Inferior parietal cortex (tissue), 1 donor: ENCODE results near the gene LRRC4C.

Experiments used
- DNase-seq: peaks from one replicate; pipeline ENCODE4 v3.0.0-alpha.2; 2016; ENCODE audit errors: extremely low spot score

The LRRC4C gene

DNA sequence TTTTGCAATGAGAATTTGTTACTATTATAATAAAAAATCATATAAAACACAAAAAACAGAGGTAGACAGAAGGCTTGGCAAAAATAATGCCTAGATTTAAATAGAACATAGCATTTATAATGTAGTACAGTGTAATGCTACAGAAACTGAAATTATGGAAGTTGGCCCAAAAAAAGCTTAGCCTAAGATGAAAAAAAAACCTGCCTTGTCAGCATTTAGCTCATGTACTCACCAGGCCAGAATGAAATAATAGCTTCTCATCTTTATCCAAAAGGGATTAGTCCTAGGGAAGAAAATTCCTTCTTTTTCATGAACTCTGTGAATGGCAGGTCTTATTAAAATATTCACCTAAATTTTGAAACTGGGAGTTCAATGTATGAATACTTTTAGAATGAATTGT lies 951.1 kb downstream of the LRRC4C start:
- no peak for DNase-seq

DNA sequence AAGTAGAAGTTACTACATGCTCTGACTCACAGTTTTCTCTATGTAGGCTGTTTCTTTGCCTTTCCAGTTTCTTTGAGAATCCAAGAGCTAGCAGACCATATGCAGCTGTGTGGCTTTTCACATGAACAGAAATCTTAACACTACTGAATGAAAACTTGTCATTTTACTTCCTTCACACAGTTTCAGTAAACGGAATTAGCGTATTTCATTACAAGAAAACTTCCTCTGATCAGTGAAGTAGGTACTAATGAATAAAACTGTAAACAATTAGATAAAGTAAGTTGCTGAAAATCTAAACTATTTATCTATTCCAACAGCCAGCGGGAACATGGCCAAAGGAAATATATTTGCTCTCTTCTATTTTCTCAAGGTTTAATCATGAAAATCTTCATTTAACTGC lies 953.2 kb downstream of the LRRC4C start:
- no peak for DNase-seq

DNA sequence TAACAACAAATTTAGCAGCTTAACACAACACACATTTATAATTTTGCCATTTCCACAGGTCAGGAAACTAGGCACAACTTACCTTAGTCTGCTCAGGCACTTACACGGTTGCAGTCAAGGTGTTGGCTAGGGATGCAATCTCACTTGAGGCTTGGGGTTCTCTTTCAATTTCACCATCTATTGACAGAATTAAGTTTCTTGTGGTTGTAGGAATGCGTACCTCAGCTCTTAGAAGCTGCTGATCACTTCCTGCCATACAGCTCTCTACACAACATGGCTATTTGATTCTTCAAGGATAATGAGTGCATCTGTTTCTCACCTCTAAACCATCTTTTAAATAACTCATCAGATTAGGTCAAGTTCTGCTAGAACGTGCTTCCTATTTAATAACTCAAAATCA lies 968.1 kb downstream of the LRRC4C start:
- DNase-seq, result no peak

DNA sequence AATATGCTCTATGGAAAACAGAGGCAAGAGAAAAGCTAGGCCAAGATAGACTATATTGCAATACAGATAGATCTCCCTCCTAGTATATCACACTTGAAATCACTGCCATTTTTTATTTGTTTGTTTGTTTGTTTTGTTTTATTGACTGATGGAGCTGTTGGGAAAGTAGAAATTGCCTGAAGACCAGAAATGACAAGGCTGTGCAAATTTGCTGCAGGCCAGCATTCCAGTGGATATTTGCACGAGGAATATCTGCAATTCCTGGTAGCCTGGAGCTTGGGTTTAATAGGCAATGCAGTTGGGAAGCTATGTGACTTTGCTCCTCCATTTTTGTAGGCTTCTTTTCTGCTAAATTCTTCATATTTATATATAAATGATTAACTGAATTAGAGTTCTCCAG lies 991.7 kb downstream of the LRRC4C start:
- DNase-seq, result no peak

DNA sequence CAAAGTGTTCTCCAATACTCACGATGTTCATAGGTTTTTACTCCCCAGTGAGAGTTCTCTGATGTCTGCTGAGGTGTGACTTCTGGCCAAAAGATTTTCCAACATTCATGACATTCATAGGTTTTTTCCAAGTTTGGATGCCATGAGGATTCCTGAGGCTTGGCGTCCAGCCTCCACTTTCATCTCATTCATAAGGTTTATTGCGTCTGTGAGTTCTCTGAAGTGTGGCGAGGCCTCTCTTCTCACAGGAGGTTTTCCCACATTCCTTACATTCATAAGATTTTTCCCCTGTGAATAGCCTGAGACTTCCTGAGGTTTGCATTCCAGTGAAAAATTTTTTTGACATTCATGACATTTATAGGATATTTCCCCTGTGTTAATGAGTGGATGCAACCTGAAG lies 1014.1 kb downstream of the LRRC4C start:
- DNase-seq, result no peak

DNA sequence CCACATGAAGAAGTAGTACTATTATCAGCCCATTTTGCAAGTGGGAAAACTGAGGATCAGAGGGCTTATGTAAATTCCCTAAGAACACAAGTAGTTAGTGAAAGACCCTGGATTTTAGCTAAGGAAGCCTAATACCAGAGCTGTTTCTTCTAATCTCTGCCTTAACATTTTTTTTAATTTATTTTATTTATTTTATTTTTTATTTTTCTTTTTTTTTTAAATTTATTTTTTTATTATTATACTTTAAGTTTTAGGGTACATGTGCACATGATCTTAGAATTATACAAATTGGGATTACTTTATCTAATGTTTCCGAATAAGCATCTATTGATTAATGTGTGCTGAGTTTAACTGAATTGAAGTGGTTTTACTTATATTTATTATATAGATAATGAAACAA lies 1015.3 kb downstream of the LRRC4C start:
- DNase-seq, result no peak

DNA sequence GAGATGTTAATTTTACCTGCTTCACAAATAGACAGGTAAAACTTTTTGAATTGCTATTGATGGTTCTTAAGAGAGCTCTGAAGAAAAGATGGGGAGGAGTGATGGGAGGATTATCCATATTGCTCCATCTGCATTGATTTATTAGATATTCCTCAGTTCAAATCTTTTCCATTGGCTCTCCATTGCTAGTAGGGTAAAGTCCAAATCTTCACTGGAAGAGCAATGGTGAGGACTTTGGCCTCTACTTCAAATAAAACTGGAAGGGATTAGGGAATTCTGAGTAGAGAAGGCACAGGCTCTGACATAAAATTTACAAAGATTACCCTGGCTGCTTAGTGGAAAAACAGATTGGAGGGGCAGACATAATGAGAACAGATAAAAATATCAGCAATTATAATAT lies 1024.1 kb downstream of the LRRC4C start:
- no peak for DNase-seq

DNA sequence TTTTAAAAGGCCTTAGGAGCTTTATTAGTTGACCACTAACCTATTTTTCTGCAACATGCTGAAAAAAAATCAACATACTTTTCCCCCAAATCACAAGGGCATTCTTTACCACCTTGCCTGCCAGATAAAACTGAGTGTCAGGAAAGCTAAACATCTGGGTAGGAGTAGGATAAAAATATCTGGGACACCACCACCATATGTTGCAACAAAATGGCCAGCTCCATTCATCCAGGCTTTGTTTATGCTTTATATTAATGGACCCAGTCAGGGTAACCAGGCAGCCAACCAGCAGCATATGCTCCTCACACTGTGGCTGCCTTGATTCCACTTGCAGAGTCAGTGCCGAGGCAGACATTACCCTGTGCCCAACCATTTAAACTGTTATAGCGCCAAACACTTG lies 1024.5 kb downstream of the LRRC4C start:
- DNase-seq, result no peak

DNA sequence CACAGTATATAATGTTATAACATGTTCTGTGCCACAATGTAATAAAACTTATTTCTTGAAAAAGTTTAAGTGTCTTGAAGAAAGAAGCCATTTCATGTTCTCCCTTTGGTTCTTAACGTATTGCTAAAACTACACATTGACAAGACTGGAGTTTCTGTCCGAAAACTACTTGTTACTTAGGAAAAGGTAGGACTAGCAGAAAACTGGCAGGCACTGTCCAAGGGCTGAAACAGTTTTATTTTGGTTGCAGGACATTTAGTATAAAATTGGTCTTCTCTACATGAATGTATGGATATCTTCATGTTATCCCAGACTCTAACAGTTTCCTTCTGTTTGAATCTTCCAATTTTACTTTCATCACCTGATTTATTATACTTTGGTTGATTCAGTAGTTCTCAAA lies 1027.1 kb downstream of the LRRC4C start:
- no peak for DNase-seq

DNA sequence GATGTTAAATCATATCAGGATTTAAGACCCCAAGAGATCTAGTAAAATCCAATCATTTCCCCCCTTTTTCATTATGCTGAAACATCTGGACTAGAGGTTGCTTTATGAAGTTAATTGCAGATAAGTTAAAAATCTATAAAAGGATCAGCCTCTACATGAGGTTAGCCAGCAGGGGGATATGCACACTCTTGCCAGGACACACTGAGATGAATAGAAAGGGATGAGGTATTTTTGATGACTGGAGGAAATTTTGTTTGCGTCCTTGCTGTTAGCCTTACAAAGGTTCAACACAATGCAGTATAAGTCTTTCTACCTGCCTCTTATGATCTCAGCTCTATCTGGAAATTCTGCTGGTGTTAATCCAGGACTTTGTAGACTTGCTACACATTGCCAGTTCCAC lies 1034.3 kb downstream of the LRRC4C start:
- no peak for DNase-seq

DNA sequence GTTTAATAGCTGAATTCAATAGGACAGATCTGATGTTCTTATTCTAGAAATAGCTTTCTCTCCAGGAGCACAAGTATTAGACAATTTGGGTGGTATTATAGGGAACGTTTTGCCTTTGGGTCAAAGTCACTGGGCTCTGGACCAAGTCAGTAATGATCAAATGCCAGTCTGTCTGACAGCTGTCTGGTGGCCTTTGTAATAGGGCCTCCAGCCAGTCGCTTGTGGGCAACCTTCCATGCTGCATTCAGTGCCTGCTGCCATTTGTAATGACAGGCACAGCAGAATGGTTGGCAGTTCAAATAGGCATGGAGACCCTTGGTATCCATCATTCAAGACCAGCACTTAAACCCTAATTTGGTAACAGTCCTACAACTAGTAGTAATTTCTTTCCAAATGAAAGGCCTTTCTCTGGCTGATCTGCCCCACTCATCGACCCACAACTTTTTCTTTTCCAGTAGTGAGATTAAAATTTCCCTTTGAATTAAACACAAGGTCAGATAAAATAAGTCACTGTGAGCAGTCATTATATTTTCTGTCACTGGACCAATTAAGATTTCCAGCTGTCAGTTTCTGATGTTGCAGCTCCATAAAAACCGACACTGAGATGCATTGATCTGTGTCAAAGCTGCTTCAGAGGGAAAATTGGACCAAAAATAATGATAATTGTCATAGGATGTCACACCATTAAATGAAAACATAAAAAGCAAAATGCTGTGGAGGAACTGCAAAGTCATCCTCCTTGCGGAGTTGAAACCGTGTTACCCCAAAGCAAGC lies 1038.1 kb downstream of the LRRC4C start:
- no peak for DNase-seq

DNA sequence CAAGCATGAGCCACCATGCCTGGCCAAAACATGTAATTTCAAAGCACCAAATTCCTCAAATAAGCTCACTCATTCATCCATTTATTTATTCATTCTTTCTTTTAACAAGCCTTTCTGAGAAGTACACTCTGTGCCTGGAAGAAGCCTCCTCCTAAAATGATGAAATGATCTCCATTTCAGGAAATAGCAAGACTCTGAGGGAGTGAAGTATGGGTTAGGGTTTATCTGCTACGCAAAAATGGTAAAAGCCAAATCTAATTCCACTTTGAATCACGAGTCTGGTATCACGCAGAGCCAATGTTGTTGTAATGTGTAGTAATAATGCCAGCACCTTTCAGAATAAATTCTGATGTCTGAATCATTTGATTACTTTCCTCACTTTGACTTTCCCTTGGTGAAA lies 1041.8 kb downstream of the LRRC4C start:
- no peak for DNase-seq

DNA sequence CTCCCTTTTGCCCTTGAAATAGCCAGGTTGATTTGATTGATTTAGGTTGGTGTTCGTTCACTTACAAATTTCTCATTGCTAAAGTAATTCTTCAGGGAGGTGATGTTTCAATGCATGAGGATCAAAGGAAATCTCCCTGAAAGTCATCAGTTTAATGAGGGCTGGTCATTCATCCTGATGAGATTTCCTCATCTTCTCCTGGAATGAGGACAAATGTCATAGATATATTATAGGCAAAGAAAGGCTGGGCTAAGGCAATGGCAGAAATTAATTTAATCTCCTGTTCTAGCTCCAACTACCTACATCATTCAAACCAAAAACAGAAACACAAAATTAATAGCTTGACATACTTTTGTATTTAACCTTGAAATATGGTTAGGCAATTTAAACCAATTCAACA lies 1052.1 kb downstream of the LRRC4C start:
- DNase-seq, result no peak

DNA sequence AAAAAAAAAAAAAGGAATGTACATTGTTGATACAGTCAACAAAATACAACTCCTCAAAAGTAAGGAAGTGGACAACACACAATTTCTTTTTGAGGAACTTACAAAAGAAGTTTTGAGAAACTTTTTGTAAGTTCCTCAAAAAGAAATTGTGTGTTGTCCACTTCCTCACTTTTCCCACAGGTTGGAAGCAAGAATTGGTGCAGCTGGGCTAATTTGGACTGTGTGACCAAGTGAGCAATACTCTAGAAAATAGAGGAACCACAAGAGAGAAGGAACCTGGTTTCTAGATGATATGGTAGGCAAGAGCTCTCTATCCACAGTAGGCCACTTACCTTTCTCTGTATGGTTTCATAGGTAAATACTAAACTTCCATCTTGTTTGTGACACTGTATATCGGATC lies 1053.8 kb downstream of the LRRC4C start:
- DNase-seq, result no peak

DNA sequence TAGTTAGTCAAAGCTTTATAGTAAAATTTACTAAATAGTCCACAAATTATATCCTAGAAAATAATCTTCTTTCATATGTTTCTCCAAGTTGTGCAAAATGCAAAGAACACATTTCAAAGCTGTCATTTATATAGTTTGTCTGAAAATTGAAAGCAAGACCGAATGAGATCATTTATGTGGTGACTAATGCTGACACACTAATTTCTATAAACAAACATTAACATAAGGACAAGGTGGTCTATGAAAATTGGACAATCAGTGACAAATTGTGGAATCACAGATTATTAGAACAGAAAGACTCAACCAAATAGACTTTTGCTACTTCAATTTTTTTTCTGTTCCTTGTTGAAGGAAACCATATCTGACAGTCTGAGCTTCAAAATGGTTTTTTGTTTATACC lies 1056.1 kb downstream of the LRRC4C start:
- DNase-seq, result no peak

DNA sequence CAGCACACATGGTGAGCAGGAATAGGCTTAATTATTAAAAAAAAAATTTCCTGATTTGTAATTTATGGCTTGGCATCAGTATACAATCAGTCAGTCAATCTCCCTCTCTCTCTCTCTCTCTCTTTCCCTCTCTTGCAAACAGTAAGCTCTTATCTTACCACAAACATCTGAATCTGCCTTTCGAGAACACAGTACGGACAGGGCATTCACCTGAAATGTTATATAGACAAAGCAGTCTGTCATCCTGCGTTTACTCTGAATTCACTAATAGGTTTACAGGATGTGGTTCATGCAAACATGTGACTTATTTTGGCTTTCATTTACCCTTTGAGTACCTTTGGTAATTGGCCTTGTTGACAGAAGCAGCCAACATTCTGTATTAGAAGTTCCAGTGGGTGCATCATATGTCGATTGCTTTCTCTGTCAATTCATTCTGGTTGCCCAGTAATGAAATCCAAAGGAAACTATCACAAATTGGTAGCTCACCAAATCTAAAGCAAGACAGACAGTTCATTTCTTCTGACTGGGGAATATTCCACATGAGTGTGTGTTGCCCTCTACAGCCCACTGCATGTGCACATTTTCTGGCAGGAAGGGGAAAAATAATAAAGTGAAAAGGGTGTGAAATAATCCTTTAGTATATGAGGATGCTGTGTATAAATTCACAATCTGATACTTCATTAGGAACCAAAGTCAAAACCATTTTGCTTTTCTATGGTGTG lies 1058.2 kb downstream of the LRRC4C start:
- DNase-seq, result no peak

DNA sequence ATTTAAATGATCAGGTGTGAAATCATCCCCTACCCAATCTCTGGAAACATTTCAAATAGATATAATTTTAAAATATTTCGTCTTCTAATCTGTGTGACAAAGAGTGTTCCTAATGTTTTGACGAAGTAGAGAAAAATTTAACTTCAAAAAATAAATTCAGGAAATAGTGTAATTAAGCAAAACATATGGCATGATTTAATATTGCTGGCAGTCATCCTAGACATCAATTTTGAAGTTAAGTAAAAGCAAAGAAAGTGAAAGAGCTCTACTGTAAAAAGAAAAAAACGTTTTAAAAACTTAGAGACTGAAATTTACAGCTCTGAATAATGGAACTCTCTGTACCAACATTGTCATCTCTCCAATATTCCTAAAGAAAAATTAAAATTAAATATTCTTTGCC lies 1062.3 kb downstream of the LRRC4C start:
- no peak for DNase-seq

DNA sequence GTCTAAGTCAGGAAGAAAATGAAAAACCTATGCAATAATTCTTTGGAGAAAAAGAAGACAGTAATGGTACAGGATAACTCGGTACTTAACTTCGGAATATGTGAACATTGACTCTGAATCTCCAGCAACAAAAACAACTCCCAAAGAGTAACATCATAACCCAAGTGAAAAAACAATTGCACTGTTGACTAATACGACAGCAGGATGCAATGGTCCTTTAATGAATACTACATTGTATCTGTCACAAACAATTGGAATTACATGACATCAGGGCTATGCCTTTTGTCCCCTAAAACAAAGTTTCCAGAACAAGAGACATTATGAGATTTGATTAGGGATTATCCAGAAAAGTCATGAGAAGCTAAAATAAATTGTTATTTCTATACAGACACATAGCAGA lies 1065.9 kb downstream of the LRRC4C start:
- peak; percentile 39 for DNase-seq

DNA sequence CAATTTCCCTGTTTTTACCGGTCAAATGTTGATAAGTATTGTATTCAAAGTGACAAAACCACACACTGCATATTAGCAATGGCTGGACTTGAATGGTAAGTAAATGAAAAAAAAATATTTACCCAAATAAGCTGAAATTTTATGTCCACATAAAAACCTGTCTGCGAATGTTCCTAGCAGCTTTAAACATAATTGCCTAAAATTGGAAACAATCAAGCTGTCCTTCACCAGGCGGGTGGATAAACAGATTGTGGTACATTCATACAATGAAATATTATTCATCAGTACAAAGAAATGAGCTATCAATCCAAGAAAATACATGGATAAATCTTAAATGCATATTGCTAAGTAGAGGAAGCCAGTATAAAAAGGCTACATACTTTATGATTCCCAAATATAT lies 1067.8 kb downstream of the LRRC4C start:
- DNase-seq, result no peak

DNA sequence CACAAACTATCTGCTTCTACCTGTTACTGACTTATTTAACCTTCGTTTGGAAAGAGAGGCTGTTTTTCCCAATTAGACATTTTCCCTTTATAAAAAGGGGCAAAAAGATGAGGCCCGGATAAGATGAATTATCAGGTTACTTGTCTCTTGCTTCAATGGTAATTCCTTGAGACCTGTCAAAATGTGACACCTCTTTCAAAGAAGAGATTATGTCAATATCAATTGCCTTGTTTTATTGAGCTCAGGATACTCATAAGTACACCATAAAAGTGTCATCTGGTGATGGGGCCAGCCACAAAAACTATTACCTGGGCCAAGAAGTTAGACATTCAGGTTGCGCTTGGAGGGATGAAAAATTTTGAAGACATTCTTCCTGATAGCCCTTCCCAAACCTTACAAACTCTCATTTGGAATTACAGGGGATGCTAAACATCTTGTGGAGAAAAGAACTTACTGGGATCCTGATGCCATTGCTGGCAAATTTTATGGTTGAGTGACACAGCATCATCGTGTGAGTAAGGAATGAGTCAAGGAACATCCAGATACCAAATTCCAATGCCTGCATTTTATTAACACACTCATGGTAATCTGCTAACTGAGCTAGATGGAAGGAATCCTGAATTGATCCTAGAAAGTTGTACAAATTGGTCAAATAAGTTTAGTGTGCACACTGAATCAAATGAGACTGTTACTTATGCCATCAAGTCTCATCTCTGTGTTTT lies 1071.2 kb downstream of the LRRC4C start:
- no peak for DNase-seq

DNA sequence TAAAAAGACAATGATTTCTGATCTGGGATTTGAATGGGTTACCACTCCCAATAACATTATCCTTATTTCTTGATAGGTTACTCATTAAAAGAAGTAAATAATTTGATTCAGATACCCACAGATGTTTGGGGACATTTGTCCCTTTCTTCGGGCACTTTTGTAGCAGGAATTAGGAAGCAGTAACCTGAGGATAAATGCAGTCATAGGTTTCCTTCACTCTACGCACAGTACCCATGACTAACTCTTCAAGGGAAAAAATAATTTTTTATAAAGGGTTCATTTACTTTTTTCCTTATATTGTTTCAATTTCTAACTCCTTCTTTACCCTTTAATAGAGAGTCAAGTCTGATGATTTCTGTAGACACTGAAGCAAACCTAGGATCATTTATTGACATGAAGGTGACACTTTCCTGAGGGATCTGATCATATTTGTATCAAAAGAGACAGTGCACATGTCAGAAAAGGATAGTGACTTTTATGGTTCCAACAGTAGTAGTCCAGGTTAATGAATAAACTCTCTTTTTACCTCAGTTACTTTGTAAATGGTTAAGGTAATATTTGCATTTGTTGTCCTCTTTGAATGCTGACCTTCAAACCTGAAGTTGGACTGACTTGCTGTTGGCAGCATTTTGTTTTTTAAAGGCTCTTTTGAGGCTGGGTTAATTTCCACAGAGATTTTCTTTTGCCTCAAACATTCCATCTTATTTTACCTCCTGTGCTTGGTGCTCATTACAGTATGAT lies 1072.0 kb downstream of the LRRC4C start:
- no peak for DNase-seq

DNA sequence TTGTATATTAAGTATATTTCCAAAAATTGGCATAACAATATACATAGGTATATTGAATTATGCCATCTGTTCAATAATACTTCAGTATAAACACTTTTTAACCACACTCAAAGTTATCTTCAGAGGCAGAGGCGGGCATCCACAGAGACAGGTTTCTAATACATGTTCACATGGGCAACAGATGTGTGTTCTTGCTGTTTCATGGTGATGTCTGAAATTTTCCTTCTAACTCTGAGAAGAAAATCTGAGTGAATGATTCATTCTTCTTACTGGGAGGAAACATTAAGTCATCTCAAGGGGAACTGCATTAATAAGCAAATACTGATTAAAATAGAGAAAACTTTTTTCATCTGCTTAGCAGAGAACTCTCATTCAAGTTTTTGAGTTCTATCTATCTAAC lies 1074.5 kb downstream of the LRRC4C start:
- DNase-seq, result no peak
